ENCODE measurements around the gene ARHGEF2. TPM values are rescaled to one million over a fixed set of nuclear protein-coding genes. Genes with fewer than 3 reads are reported as not detected.

ARHGEF2 gene
- total and polyA plus RNA-seq, 2 of the 13 experiments (the other 11 are each of a cell fraction or from before 2014, with no cell fraction given): 16.1 to 32.1 TPM

- TF ChIP-seq ZXDC (CRISPR knock-in tag; IDR thresholded peaks at IDR 0.05): no peak
- TF ChIP-seq ZNF17 (CRISPR knock-in tag; IDR thresholded peaks at IDR 0.05): no peak
- no peak for TF ChIP-seq NR2F1 (CRISPR knock-in tag; IDR thresholded peaks at IDR 0.05)
- TF ChIP-seq RARA (CRISPR knock-in tag; IDR thresholded peaks at IDR 0.05): peak; percentile 70; the same call in 1 of the 2 replicates
- TF ChIP-seq ZBTB40 (IDR thresholded peaks at IDR 0.05): no peak
- no peak for TF ChIP-seq ZBTB40 (CRISPR knock-in tag; IDR thresholded peaks at IDR 0.05)
- no peak for TF ChIP-seq HCFC1 (IDR thresholded peaks at IDR 0.05; ENCODE audit: low read depth, low read length)
- TF ChIP-seq ZNF263 (CRISPR knock-in tag; IDR thresholded peaks at IDR 0.05): peak; percentile 12; the same call in 1 of the 2 replicates
- TF ChIP-seq HMGXB4 (CRISPR knock-in tag; IDR thresholded peaks at IDR 0.05; ENCODE audit: borderline replicate concordance in 1 of 2, low read depth in 1 of 2): no peak
- peak; percentile 69 for TF ChIP-seq SPEN (CRISPR knock-in tag; IDR thresholded peaks at IDR 0.05; ENCODE audit: low read depth)
- TF ChIP-seq PAWR (CRISPR knock-in tag; IDR thresholded peaks at IDR 0.05; ENCODE audit: borderline replicate concordance): no peak
- 0 out of 2 replicates have a peak, but pooled peaks have one; percentile 28 for TF ChIP-seq SMYD3 (CRISPR knock-in tag; IDR thresholded peaks at IDR 0.05)
- TF ChIP-seq ELF4 (CRISPR knock-in tag; IDR thresholded peaks at IDR 0.05; ENCODE audit: borderline replicate concordance): no peak; the same call in 1 of the 2 replicates
- TF ChIP-seq TAF15 (IDR thresholded peaks at IDR 0.05; ENCODE audit: low read depth, low read length, poor library complexity, severe bottlenecking): no peak
- TF ChIP-seq BHLHE40 (IDR thresholded peaks at IDR 0.05; ENCODE audit: low read length): no peak
- TF ChIP-seq ZMAT5 (CRISPR knock-in tag; IDR thresholded peaks at IDR 0.05; ENCODE audit: borderline replicate concordance, low read depth): no peak
These were observed 37.8 kb downstream of the ARHGEF2 start (continued) for GRCh38 chr1:155940482-155940992.

All from HepG2 (cell line).